GM19463 (cell line): ENCODE data around the gene ESM1.
"Not testable (repeated sequence)": the region's sequence is repeated elsewhere in the genome, so short reads cannot be mapped to it uniquely, and the experiment has no call there.

Experiments used
- ATAC-seq: cut with Tn5 transposase; IDR thresholded peaks from one replicate; pipeline ENCODE4 v1.9.1; 2021; ENCODE audit warnings: mild to moderate bottlenecking, moderate library complexity; ENCODE audit not compliant: unreplicated experiment

ESM1 gene, protein sequence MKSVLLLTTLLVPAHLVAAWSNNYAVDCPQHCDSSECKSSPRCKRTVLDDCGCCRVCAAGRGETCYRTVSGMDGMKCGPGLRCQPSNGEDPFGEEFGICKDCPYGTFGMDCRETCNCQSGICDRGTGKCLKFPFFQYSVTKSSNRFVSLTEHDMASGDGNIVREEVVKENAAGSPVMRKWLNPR

DNA sequence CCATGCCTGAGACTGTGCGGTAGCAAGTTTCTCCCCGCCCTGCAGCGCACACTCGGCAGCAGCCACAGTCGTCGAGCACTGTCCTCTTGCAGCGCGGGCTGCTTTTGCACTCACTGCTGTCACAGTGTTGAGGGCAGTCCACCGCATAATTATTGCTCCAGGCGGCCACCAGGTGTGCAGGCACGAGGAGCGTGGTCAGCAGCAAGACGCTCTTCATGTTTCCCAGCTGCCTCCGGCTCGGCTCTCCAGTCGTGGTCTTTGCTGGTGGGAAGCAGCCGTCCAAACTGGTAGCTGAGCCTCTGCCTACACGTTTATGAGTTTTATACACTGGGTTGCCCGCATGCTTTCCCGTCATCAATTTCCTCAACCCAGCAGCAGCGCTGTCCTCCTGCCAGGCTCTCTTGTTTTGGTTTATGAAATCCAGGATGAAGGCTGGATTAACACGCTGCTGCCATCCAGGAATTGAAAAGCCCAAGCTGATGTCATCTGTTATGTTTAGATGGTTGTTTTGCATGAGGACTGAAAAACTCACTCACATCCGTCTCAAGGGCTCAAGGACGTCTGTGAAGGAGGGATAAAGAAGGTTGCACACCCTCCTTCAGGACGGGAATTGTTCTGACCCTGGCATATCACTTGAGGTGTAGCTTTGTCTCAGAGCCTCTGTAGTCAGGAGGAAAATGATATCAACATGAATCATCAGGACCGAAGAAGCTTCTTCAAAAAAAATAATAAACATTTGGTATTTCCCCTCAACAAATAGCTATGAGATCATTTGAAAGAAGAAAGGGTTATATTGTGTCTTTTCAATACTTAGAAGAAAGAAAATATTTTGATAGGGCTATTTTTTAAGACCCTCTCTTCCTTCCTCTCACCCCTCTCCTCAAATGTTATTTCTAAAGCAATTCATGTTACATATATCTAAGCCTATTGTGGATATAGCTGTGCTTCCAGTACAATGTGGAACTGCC, at the start of gene ESM1:
ESM1 (minus strand) TSS at position 293 of the 968 bp plus-strand sequence; CDS start at position 217, 76 bp downstream.
- no peak for ATAC-seq

DNA sequence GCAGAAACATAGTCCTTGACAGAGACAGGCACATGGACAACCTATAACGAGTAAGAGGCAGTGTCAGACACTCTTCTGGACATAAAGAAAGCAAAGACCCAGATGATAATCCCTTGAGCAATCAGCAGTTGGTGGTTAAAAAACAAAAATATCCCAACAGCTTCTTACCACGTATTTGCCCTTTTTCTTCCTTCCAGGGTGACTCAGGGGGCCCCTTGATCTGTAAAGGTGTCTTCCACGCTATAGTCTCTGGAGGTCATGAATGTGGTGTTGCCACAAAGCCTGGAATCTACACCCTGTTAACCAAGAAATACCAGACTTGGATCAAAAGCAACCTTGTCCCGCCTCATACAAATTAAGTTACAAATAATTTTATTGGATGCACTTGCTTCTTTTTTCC, 48.2 kb upstream of the ESM1 start:
- ATAC-seq = no peak

DNA sequence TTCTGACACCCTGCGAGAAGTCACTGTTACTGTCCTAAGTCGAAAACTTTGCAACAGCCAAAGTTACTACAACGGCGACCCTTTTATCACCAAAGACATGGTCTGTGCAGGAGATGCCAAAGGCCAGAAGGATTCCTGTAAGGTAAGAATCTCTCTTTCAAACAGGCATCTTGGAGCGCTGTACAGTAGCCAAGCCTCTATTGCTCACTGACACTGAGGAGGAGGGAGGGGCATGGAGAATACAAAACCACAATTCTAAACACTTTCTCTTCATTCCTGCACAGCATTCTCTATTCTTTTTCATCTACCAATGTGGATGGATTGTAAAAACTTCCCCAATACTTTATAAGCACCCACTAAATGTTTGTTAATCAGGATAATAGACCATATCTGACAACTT, 46.1 kb upstream of the ESM1 start:
- no peak for ATAC-seq

DNA sequence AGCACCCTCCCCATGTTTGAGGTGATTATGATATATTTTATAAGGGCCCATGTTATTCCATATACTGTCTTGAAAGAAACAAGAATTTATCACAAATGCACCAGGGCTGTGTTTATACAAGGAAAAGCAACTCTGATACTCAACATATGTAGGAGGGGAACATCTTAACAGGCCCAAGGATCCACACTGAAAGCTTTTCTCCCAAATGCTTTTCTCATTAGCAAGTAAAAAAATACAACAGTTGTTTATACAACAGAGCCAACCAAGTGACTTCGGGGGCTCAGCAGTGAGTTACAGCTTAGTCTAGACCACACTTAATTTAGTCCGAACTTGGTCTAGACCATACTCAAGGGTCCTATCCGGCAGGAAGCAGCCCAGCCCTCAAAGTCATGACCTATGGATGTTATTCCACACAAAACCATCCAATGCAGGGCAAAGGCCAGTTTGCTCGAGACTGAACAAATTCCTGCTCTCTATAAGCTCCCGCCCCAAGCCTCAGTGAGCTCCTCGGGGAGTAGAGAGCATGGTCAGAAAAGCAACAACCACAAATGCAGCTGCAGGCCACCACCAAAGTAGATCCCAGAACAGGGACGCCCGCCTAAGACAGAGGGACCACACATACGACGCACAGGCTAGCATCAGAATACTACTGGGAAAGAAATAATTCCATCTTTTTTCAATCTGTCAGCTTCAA, 45.4 kb upstream of the ESM1 start:
- ATAC-seq = no peak

DNA sequence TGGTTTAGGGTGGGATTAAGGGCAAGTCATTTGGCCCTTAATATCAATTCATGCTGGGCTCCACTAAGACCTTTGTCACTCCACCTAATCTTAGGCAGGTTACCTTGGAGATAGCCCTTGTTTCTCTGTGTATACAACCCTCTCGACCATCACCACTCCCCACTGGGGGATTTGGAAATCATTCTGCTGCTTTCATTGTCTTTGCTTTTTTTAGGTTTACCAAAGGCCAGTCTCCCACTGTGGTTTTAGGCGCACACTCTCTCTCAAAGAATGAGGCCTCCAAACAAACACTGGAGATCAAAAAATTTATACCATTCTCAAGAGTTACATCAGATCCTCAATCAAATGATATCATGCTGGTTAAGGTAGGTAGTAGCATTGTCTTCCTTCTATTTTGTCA, 44.8 kb upstream of the ESM1 start:
- no peak for ATAC-seq

DNA sequence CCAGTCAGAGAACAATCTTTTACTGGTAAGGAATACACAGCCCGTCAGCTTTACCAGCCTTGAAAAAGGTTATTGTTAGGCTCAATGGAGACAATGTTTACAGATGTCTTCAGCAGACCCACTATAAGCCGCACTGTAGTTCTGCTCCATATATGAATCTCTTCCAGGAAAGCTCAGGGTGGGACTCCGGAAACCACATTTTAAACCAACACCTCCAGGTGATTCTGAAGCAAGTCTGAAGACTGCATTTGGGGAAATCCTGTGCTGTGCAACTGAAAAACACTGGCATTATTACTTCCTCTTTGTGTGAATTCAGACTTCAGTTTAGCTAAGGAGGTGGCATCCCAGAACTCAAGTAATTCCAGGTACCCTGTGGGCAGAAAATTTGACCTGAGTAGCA, 42.2 kb upstream of the ESM1 start:
- no peak for ATAC-seq

DNA sequence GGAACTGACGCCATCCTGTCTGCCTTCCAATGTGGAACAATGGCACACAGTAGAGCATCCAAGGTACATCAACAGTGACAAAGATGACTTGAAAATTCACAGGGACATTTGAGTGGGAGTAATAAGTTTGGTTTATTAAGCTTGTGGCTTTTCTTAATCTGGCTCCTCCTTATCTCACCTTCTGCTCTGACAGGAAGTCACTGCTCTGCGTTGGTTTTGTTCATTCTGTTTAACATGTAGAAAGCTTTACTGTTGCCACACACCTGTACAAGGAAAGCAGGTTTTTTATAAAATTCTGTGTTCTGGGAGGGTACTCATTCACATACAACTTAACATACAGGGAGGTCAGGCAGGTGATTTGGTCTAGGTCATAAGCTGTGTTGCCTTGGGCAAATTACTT, 37.1 kb upstream of the ESM1 start:
- no peak for ATAC-seq

DNA sequence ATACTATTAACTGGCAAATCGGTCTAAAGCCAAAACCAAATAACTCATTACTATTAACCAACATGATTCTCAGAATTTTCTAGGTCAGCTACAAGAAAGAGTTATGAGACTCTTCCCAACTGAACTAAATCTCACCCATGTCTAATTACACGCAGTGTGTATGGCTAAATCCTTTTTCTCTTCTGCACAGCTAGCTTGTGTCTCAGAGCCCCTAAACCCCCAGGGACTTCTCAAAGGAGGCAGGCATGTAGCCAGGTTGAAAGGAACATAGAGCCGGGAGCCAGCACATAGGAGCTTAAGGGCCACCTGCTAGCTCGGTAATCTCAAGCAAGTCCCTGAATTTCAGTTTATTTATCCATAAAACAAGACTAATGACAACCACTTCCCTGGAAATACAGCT, 36.4 kb upstream of the ESM1 start:
- ATAC-seq = no peak

DNA sequence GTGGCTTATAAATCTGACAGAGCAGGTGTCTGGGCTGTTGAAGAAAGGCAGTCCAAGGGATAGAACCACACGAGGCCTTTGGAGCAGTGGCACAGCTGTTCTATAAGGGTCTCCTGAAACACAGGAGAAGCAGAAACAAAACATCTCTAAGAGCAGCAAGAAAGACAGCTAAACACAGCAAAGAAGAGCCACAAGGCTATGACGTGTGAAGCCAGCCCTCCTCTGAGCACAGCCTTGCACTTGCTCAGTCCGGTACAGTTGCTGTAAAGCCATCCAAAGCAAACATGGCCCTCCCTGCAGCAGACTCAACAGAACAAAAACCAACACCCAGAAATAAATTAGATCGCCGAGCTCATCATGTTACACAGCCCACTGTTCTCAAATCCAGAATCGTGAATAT, 36.0 kb upstream of the ESM1 start:
- no peak for ATAC-seq

DNA sequence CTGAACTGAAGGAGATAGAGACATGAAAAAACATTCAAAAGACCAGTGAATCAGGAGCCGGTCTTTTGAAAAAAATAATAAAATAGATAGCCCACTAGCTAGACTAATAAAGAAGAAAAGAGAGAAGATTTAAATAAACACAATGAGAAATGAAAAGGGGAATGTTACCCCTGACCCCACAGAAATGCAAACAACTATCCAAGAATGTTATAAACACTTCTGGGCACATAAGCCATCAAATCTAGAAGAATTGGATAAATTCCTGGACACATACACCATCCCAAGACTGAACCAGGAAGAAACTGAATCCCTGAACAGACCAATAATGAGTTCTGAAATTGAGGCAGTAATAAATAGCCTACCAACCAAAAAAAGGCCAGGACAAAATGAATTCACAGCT, 24.8 kb upstream of the ESM1 start:
- not testable (repeated sequence) for ATAC-seq

DNA sequence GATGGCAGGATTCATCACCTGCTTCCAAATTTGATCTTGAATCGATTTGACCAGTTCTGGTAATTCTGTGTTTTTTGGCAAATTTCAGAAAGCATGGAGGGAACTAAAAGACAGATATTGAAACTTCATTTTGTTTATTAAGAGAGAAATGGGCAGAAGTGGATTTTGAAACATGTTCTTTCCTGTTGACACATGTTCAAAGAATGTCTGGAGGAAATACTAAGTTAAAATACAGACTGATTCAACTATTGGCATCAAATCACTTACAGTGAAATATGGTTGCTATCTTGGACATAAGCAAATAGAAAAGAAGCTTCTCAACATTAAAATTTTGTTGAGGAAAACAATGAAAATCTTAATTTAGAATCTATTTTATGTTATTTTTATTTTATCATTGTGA, 19.3 kb upstream of the ESM1 start:
- no peak for ATAC-seq

DNA sequence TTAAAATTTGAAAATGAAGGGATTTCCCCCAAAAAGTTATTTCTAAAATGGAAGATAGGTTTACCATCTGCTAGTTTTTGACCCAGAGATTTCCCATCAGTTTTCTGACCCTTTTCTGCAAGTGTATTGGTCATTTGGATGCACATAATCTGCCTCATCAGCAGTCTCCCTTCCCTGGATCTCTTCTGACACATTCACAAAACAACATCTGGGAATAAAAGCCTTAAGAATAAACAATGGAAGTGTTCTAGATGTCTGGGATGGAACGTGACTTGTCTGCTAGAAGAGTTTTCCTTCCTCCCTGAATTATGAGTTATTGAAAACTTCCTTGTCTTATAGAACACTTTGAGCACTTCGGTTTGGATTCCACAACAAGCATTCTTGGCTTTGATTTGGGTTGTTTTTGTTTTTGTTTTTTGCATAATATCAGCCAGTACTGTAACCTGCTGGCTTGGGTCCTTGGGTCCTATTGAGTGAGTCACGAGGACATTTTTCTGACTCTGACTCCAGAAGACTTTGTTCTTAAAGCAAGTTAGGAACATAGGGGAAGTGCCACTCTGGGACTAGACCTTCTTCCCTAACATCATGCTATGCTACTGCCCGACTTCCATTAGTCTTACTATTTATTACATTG, 18.2 kb upstream of the ESM1 start:
- ATAC-seq = no peak

DNA sequence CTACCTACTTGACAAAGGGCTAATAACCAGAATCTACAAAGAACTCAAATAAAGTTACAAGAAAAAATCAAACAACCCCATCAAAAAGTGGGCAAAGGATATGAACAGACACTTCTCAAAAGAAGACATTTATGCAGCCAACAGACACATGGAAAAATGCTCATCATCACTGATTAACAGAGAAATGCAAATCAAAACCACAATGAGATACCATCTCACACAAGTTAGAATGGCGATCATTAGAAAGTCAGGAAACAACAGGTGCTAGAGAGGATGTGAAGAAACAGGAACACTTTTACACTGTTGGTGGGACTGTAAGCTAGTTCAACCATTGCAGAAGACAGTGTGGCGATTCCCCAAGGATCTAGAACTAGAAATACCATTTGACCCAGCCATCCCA, 16.8 kb upstream of the ESM1 start:
- ATAC-seq = not testable (repeated sequence)

DNA sequence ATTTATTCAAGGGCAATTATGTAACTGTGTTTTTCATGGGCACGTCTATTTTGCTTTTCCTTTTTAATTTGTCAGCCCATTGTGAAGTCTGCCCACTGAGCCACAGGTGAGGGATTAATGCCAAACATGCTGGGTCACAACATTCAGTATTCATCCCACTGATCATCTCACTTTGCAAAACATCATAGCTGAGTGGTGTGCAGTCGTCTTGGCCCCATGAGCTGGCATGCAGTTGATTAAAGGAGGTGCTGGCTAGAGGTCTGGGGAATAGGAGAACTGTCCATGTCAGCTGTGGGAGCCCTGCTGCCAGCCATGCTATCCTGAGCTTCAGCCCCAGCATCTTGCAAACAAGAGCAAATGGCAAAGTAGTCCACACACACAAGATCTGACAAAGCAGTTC, 11.7 kb upstream of the ESM1 start:
- no peak for ATAC-seq

DNA sequence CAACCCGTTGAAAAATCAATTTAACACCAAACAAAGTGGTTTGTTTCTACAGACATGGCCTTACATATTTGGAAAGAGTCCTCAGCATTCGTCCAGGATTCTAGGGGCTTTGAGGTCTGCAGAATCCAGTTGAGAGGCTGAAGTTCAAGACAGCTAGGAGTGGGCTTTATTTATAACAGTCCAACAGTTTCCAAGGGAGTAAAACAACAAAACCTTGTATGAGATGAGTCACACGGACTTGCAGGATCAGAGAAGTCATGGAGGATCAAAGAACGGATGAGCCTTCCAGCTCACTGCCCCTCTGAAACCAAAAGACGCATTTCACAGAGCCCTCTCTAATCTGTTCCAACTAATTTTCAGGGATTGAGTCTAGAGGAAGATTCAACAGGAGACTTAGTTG, 11.1 kb upstream of the ESM1 start:
- ATAC-seq = no peak

DNA sequence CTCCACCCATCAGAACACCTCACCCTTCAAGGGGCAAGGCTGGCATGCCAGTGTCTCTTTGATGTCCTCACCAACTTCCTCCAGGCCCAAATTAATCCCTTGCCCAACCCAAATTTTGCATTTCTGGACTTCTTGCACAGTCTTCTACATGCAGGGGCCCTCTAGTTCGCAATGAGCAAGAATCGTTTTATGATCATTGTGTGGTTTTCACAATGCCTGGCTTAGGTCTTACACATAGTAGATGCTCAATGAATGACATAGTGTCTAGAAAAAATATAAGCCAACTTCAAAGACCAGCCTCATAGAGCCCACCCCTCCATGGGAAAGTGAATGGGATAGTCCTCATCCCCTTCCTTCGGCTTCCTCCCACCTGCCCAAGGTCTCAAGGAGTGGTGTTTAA, 9.8 kb upstream of the ESM1 start:
- no peak for ATAC-seq

DNA sequence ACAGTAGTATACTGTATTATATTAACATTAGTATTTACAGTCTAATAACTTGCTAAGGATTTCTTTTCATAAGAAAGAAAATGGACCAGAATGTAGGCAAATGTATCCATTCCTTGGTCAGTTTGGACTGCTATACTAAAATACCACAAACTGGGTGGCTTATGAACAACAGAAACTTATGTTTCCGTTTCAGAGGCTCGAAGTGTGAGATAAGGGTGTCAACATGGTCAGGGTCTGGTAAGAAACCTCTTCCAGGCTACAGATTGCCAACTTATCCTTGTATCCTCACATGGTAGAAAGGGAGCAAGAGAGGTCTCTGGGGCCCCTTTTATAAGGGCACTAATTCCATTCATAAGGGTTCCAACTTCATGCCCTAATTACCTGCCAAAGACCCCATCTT, 9.2 kb upstream of the ESM1 start:
- no peak for ATAC-seq

DNA sequence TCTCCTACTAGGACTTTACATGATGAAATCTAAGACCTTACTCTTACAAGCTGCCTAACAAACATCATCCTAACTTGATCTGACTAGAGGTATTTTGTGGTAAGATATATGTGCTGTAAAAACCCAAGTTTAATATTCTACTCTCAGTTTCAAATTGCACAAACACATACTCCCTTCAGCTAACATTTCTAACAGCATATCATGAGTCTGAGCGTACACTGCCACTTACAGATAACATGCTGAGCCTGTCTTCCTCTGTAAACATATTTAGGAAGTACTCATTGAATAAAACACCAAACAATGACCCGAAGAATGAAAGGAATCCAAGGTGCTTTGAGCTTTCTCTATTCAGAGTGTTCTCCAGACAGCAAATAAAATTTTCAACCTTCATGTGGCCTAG, 7.9 kb upstream of the ESM1 start:
- no peak for ATAC-seq

DNA sequence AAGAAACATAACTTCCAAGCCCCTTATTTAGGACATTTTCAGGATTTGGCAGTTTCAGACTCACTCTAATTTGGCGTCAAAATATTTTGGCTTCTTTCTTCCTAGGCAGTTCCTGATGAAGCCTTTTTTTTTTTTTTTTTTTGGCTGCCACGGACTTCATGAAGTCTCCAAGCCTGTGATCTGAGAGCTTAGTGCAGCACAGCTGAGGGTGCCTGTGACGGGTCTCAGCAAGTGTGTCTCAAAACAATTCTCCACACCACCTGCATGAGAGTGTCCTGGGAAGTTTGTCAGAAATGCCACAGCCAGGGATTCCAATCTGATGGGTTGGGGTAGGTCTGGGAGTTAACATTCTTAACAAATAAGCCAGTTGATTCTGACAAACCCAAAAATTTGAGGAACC, 6.0 kb upstream of the ESM1 start:
- no peak for ATAC-seq

DNA sequence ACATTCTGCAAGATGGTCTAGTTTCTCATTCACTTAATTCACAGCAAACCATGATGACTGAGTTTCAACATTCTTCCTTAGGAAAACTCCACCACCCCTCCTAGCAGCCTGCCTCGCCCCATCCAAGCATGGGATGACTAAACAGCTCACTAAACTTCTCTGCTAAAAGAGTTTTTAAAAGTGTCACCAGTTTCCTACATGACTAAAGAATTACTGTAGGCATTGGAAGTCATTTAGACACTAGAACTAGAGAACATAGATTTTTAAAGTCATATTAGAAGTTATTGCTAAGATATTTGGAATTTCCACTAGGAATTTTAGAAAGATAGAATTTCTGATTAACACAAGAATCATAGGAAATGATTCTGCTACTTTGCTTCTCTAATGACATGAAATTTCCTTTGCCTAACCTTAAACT, 5.5 kb upstream of the ESM1 start:
- no peak for ATAC-seq

DNA sequence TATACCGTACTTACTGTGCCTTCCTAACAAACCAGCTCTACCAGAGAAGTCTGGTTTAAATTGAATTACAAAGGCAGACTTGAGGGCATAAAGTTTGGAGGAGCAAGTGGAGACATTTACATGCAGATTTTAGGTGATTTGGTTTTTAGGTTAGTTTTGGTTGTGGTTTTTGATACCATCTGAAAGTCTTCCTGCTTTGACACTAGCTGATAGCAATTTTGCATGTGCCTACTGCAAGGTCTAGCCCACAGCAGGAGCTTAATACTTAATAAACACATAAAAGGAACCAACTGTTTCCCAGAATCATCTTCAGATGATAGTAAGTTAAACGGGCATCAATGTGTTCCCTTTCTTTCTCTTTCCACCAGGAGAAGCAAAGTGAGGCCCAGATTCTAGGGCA, 3.4 kb upstream of the ESM1 start:
- no peak for ATAC-seq
